PC-3 (cell line): ENCODE measurements around the gene HSD17B12.

Experiments used
- CTCF ChIP-seq: fragments of 300-600 bp; sonication (generic); conservative IDR thresholded peaks from 2 replicates; pipeline ENCODE4 v1.5.1; 2017; ENCODE audit warnings: antibody characterized with exemption, low read depth, mild to moderate bottlenecking, low read length
- EZH2 ChIP-seq: fragments of 300-600 bp; sonication (generic); IDR thresholded peaks from one replicate; pipeline ENCODE4 v1.6.1; 2017; ENCODE audit warnings: antibody characterized with exemption, mild to moderate bottlenecking, low read length; ENCODE audit not compliant: unreplicated experiment
- EZH2phosphoT487 ChIP-seq: fragments of 300-600 bp; sonication (generic); IDR thresholded peaks from 2 replicates; pipeline ENCODE4 v1.6.1; 2018; ENCODE audit warnings: mild to moderate bottlenecking, antibody characterized with exemption, low read length, borderline replicate concordance

GRCh38 chr11:43631732-43632131, 48.8 kb upstream of the HSD17B12 start:
- no peak for TF ChIP-seq EZH2
- TF ChIP-seq CTCF: no peak
- TF ChIP-seq EZH2phosphoT487: no peak
